Endothelial cell of umbilical vein (primary cell): ENCODE measurements around the gene AP5S1. TPM values are rescaled to one million over a fixed set of nuclear protein-coding genes. Genes with fewer than 3 reads are reported as not detected.
"Not testable (repeated sequence)": the region's sequence is repeated elsewhere in the genome, so short reads cannot be mapped to it uniquely, and the experiment has no call there.

ENCODE experiments used
- BruUV-seq: library from RNA; stranded (reverse); fragments of 400-500 nt; replicated peaks from 2 replicates; lab custom pipeline; 2021; lab: Mats Ljungman, UMichigan
- CTCF ChIA-PET: fragments of 300-600, 350-600 bp; sonication (Branson Sonifier 250); formaldehyde crosslinking; loops from one replicate; lab custom pipeline; 2021; ENCODE audit warnings: antibody characterized with exemption, inconsistent platforms; lab: Charles Lee
- POLR2A ChIA-PET: fragments of 300-600, 350-600 bp; sonication (Branson Sonifier 250); formaldehyde crosslinking; loops from one replicate; lab custom pipeline; 2021; ENCODE audit warnings: antibody characterized with exemption, inconsistent platforms; lab: Charles Lee
- DNase-seq: peaks from one replicate; pipeline ENCODE4 v3.0.0-alpha.2; 2011; ENCODE audit warnings: low read depth, low spot score
- FAIRE-seq: peaks from 2 replicates; lab custom pipeline; 2011; peaks lifted over from hg19 to GRCh38; lab: Jason Lieb, UNC
- H2AFZ ChIP-seq: 2 replicates; pipeline ENCODE4 v1.6.0; 2012; ENCODE audit warnings: low read depth, low read length, control low read depth, inconsistent platforms
- H3K27ac ChIP-seq: 2 replicates; pipeline ENCODE4 v1.5.1; 2011; ENCODE audit warnings: low read depth, mild to moderate bottlenecking, control low read depth, low read length, moderate library complexity; ENCODE audit not compliant: insufficient read depth
- H3K27me3 ChIP-seq, 2 experiments: 2 replicates each; pipeline versions ENCODE4 v1.6.0 to v1.6.1; 2011; ENCODE audit warnings: low read length in 2 of 2, mixed read lengths in 1 of 2; ENCODE audit not compliant: control insufficient read depth in 2 of 2, insufficient read depth in 2 of 2
- H3K36me3 ChIP-seq, 2 experiments: 2 replicates in 1 of 2; 3 replicates in 1 of 2; pipeline ENCODE4 v1.5.1; 2011; ENCODE audit warnings: low read length in 2 of 2, mild to moderate bottlenecking in 1 of 2, moderate library complexity in 1 of 2; ENCODE audit not compliant: control insufficient read depth in 2 of 2, insufficient read depth in 2 of 2; ENCODE audit errors: extremely low read depth in 1 of 2
- H3K4me1 ChIP-seq: 3 replicates; pipeline ENCODE4 v1.5.1; 2011; ENCODE audit warnings: mild to moderate bottlenecking, low read length; ENCODE audit not compliant: control insufficient read depth, insufficient read depth; ENCODE audit errors: extremely low read depth
- H3K4me2 ChIP-seq: 2 replicates; pipeline ENCODE4 v1.6.1; 2011; ENCODE audit warnings: low read length, control low read depth, mixed read lengths; ENCODE audit not compliant: insufficient read depth
- H3K4me3 ChIP-seq, 3 experiments: fragments of 200-600 bp in 1 of 3; sonication (generic), shearing (Covaris generic) in 1 of 3; replicated peaks in 1 of 3; 2 replicates each; pipeline ENCODE4 v1.5.1; 2011 to 2016; ENCODE audit warnings: control low read depth in 3 of 3, low read length in 3 of 3, mild to moderate bottlenecking in 2 of 3, inconsistent platforms in 1 of 3, low read depth in 1 of 3, moderate library complexity in 1 of 3; ENCODE audit not compliant: insufficient read depth in 1 of 3
- H3K79me2 ChIP-seq: 2 replicates; pipeline ENCODE4 v1.6.0; 2012; ENCODE audit warnings: low read length, inconsistent platforms; ENCODE audit not compliant: control insufficient read depth, insufficient read depth
- H3K9ac ChIP-seq: replicated peaks from 2 replicates; pipeline ENCODE3; 2011; ENCODE audit warnings: low read length, control low read depth; ENCODE audit not compliant: insufficient read depth; ENCODE audit errors: extremely low read depth
- H3K9me1 ChIP-seq: replicated peaks from 3 replicates; pipeline ENCODE4 v1.6.0; 2011; ENCODE audit warnings: mild to moderate bottlenecking, low read length; ENCODE audit not compliant: control insufficient read depth, insufficient read depth; ENCODE audit errors: extremely low read depth
- H3K9me3 ChIP-seq: replicated peaks from 2 replicates; pipeline ENCODE4 v1.5.1; 2012; ENCODE audit warnings: low read length, inconsistent platforms; ENCODE audit not compliant: control insufficient read depth, insufficient read depth
- H4K20me1 ChIP-seq: replicated peaks from 2 replicates; pipeline ENCODE3; 2011; ENCODE audit warnings: mild to moderate bottlenecking, low read length; ENCODE audit not compliant: control insufficient read depth, insufficient read depth; ENCODE audit errors: extremely low read depth
- GATA2 ChIP-seq: IDR thresholded peaks from 2 replicates; pipeline ENCODE4 v1.7.0; 2011; ENCODE audit warnings: low read depth, mild to moderate bottlenecking, moderate library complexity, mixed read lengths, low read length; ENCODE audit not compliant: insufficient read length, insufficient read depth
- JUN ChIP-seq: IDR thresholded peaks from 2 replicates; pipeline ENCODE4 v1.6.1; 2011; ENCODE audit warnings: borderline replicate concordance, low read depth; ENCODE audit not compliant: insufficient read length, insufficient read depth
- MYC ChIP-seq: IDR thresholded peaks from one replicate; pipeline ENCODE4 v1.6.1; 2011; ENCODE audit warnings: mild to moderate bottlenecking, low read depth, low read length
- POLR2A ChIP-seq: IDR thresholded peaks from 2 replicates; pipeline ENCODE4 v1.6.1; 2012; ENCODE audit warnings: low read depth, mild to moderate bottlenecking, control low read depth, low read length
- POLR2AphosphoS5 ChIP-seq: IDR thresholded peaks from 2 replicates; pipeline ENCODE4 v1.6.1; 2012; ENCODE audit warnings: low read depth, mild to moderate bottlenecking, control low read depth, low read length, moderate library complexity; ENCODE audit not compliant: insufficient read depth
- dilution Hi-C: fragments of 300-500 bp; cut with MboI; formaldehyde crosslinking; loops from one replicate; pipeline ENCODE4 v1.15.0; 2019; ENCODE audit warnings: low sequenced_read_pairs; ENCODE audit not compliant: extremely low pct_ligation_motif_present
- intact Hi-C: fragments of 100-400 bp; cut with micrococcal nuclease; formaldehyde crosslinking; loops from one replicate; pipeline ENCODE4 v1.10.0; 2022
- polyA plus RNA-seq, 4 experiments: library from polyadenylated mRNA; depleted of rRNA in 3 of 4; stranded (reverse) in 3 of 4; unstranded in 1 of 4; fragments of >200 nt; gene quantifications; 2 replicates each; pipeline versions ENCODE4 v1.2.1 to v1.2.3, GENCODE V29; 2011 to 2012; ENCODE audit warnings: missing spikeins in 1 of 4
- total RNA-seq: library from RNA; stranded (reverse); gene quantifications from 2 replicates; pipeline ENCODE4 v1.2.3, GENCODE V29; 2021
- TF ChIP-seq, protein P1 (sequence below): IDR thresholded peaks from 2 replicates; pipeline ENCODE4 v1.6.1; 2011; ENCODE audit not compliant: insufficient read depth, insufficient read length
- TF ChIP-seq, protein P2 (sequence below), 2 donors: IDR thresholded peaks; 1 replicate in 1 of 2; 2 replicates in 1 of 2; pipeline ENCODE4 v1.5.1; 2011; ENCODE audit warnings: low read length in 2 of 2, mild to moderate bottlenecking in 2 of 2, moderate library complexity in 2 of 2, control low read depth in 1 of 2, inconsistent platforms in 1 of 2, low read depth in 1 of 2; ENCODE audit not compliant: insufficient read depth in 1 of 2; ENCODE audit errors: extremely low read depth in 1 of 2

The AP5S1 gene
- total and polyA plus RNA-seq, 2 donors (not counting 3 experiments of a cell fraction or from before 2014, with no cell fraction given), result 15.7 to 22.0 TPM

DNA sequence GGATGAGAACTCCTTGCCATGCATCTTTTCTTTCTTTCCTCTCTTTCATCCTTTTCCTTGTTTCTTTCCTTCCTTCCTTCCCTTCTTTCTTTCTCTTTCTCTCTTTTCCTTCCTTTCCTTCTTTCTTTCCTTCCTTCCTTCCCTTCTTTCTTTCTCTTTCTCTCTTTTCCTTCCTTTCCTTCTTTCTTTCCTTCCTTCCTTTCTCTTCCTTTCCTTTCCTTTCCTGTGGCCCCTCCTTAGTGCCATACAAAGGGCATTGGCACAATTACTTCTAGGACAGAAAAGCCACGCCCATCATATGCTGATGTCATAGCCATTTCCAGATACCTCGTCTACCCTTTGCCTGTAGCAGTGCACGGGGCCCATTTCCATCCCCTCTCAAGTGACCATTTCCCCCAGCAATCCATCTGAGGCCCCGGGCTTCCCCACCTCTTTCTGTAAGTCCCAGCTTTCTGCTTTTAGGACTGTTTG lies 31.6 kb upstream of the AP5S1 start:
- dilution Hi-C loops, result no loop called here
- BruUV-seq, result no TSS peak
- ChIA-PET CTCF (interaction anchor here (1.3 to 7.6 kb wide), 3 partner anchors 21 to 64 kb away, joined by 4 to 214 read pairs (median 70); partner anchors contain the start of genes ADISSP and AP5S1), POLR2A (no interaction called here)
- no peaks in the 10 kb centered on the region for H3K9me1 ChIP-seq
- intact Hi-C loops, result no loop called here
- DNase-seq (no peak), FAIRE-seq (peak; percentile 31)
- H2AFZ ChIP-seq, result no peak overlapping the region
- no peaks in the 10 kb centered on the region for H3K27me3 ChIP-seq
- TF ChIP-seq MYC (no peak), POLR2A (no peak), POLR2AphosphoS5 (no peak), GATA2 (no peak), JUN (no peak)
- TF ChIP-seq, protein P1, sequence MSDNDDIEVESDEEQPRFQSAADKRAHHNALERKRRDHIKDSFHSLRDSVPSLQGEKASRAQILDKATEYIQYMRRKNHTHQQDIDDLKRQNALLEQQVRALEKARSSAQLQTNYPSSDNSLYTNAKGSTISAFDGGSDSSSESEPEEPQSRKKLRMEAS, result no peak
- TF ChIP-seq, protein P2, sequence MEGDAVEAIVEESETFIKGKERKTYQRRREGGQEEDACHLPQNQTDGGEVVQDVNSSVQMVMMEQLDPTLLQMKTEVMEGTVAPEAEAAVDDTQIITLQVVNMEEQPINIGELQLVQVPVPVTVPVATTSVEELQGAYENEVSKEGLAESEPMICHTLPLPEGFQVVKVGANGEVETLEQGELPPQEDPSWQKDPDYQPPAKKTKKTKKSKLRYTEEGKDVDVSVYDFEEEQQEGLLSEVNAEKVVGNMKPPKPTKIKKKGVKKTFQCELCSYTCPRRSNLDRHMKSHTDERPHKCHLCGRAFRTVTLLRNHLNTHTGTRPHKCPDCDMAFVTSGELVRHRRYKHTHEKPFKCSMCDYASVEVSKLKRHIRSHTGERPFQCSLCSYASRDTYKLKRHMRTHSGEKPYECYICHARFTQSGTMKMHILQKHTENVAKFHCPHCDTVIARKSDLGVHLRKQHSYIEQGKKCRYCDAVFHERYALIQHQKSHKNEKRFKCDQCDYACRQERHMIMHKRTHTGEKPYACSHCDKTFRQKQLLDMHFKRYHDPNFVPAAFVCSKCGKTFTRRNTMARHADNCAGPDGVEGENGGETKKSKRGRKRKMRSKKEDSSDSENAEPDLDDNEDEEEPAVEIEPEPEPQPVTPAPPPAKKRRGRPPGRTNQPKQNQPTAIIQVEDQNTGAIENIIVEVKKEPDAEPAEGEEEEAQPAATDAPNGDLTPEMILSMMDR (IDR thresholded peaks at IDR 0.05; ENCODE audit: extremely low read depth in 1 of 2, insufficient read depth in 1 of 2, low read depth in 1 of 2, low read length in 2 of 2), result no peak
- H3K9ac ChIP-seq, result no peak overlapping the region
- H3K4me2 ChIP-seq, result no peak overlapping the region
- H3K9me3 ChIP-seq, result no peaks in the 10 kb centered on the region
- H3K4me3 ChIP-seq, result no peak overlapping the region
- H3K79me2 ChIP-seq, result peaks cover 24% of the 10 kb centered on the region
- no peaks in the 10 kb centered on the region for H4K20me1 ChIP-seq
- H3K4me1 ChIP-seq, result peaks cover 18% of the 10 kb centered on the region
- no peak overlapping the region for H3K27ac ChIP-seq
- H3K36me3 ChIP-seq, result peaks cover 0 to 5% of the 10 kb centered on the region in 2 experiments

DNA sequence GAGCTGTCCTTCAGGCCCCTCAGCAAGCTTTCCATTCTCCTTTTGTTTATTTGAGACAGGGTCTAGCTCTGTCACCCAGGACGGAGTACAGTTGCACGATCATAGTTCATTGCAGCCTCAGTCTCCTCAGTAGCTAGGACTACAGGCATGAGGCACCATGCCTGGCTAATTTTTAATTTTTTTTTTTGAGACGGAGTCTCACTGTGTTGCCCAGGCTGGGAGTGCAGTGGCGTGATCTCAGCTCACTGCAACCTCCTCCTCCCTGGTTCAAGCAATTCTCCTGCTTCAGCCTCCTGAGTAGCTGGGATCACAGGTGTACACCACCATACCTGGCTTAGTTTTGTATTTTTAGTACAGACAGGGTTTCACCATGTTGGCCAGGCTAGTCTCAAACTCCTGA lies 31.1 kb upstream of the AP5S1 start:
- H3K27me3 ChIP-seq, H3K36me3 ChIP-seq, H4K20me1 ChIP-seq, H3K9me1 ChIP-seq, DNase-seq, H3K4me2 ChIP-seq, FAIRE-seq, H3K27ac ChIP-seq, BruUV-seq, H3K9ac ChIP-seq, H3K9me3 ChIP-seq, H2AFZ ChIP-seq, H3K4me3 ChIP-seq, dilution Hi-C loops, intact Hi-C loops: not testable (repeated sequence)
- Histone ChIP-seq H3K79me2 (peaks cover 19% of the 10 kb centered on the region), H3K4me1 (peaks cover 18% of the 10 kb centered on the region)
- ChIA-PET POLR2A (interaction anchor here (0.7 kb wide), 1 partner anchor 229 kb away, joined by 3 read pairs; no protein-coding TSS in a partner anchor), CTCF (interaction anchor here (1.1 to 7.6 kb wide), 4 partner anchors 22 to 63 kb away, joined by 3 to 214 read pairs (median 37); partner anchors contain the start of genes ADISSP and AP5S1)

DNA sequence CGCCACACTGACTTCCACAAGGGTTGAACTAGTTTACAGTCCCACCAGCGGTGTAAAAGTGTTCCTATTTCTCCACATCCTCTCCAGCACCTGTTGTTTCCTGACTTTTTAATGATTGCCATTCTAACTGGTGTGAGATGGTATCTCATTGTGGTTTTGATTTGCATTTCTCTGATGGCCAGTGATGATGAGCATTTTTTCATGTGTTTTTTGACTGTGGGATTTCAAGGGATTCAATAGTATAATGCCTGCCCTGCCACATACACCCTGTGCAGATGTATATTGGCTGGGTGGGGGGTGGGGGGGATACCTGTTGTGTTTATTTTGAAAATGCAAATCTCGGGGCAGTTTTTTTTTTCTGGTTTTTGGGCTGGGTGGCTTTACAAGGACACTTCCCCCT lies 26.2 kb upstream of the AP5S1 start:
- H2AFZ ChIP-seq, H3K4me3 ChIP-seq, POLR2A ChIA-PET, H3K9me1 ChIP-seq, H3K4me2 ChIP-seq, intact Hi-C loops, BruUV-seq, dilution Hi-C loops, H3K36me3 ChIP-seq, FAIRE-seq, DNase-seq, H3K9ac ChIP-seq, H3K9me3 ChIP-seq, H4K20me1 ChIP-seq, H3K27me3 ChIP-seq, H3K27ac ChIP-seq: not testable (repeated sequence)
- peaks cover 22% of the 10 kb centered on the region for H3K79me2 ChIP-seq
- peaks cover 20% of the 10 kb centered on the region for H3K4me1 ChIP-seq
- CTCF ChIA-PET, result interaction anchor here (1.0 kb wide), 1 partner anchor 8 kb away, joined by 4 read pairs; the partner anchor contains the start of gene CENPB
